ENCODE measurements around the gene TIMD4. TPM values are rescaled to one million over a fixed set of nuclear protein-coding genes. Genes with fewer than 3 reads are reported as not detected.
"Not testable (repeated sequence)": the region's sequence is repeated elsewhere in the genome, so short reads cannot be mapped to it uniquely, and the experiment has no call there.

TIMD4 gene
- total RNA-seq, 4 donors from 2014 or later, result 1.0 TPM; not detected in 3

DNA sequence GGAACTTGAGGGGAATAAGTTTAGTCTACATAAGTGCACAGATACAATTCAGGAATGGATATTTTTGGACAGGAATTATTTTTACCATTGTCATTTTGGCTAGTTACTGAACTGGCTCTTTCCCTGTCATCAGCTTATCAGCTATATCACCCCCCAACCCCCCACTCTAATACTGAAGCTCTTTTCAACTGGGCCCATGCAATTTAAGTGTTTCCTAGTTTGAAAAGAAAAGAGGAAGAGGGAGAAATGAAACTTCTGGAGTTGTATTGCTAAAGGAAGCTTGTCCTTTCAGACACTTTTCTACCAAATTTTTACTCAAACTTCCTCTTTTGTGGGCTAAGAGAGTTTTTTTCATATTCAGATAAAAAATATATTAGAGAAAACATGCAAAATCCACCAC, 18.5 kb upstream of the TIMD4 start:
- no peak for DNase-seq
- Histone ChIP-seq H3K27me3 (no peaks in the 10 kb centered on the region), H3K9me3 (no peaks in the 10 kb centered on the region), H3K4me1 (no peaks in the 10 kb centered on the region), H3K27ac (no peak overlapping the region), H3K36me3 (no peaks in the 10 kb centered on the region), H3K4me3 (no peak overlapping the region)
- TF ChIP-seq, protein P1, sequence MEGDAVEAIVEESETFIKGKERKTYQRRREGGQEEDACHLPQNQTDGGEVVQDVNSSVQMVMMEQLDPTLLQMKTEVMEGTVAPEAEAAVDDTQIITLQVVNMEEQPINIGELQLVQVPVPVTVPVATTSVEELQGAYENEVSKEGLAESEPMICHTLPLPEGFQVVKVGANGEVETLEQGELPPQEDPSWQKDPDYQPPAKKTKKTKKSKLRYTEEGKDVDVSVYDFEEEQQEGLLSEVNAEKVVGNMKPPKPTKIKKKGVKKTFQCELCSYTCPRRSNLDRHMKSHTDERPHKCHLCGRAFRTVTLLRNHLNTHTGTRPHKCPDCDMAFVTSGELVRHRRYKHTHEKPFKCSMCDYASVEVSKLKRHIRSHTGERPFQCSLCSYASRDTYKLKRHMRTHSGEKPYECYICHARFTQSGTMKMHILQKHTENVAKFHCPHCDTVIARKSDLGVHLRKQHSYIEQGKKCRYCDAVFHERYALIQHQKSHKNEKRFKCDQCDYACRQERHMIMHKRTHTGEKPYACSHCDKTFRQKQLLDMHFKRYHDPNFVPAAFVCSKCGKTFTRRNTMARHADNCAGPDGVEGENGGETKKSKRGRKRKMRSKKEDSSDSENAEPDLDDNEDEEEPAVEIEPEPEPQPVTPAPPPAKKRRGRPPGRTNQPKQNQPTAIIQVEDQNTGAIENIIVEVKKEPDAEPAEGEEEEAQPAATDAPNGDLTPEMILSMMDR (IDR thresholded peaks at IDR 0.05), result no peak
- no peak for TF ChIP-seq POLR2A (IDR thresholded peaks at IDR 0.05)
- intact Hi-C loops (cut with DNase I; ENCODE audit: low total_unique reads), result no loop called here

DNA sequence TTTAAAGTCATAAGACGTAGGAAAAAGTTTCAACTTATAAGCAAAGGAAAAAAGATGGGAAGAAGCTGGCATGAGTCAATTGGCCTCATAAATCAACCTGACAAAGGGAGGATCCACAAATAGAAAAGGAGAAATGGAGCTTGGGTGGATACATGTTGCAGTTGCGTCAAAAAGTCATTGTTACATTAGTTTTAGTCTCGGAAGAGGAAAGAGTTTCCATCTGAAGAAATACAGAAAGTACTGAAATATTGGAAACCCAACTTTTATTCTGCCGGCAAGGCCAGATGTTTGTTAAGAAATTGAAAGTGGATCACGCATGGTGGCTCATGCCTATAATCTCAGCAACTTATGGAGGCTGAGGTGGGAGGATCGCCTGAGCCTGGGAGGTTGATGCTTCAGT, 11.3 kb upstream of the TIMD4 start:
- TF ChIP-seq POLR2A (IDR thresholded peaks at IDR 0.05), result no peak
- TF ChIP-seq, protein P1 (IDR thresholded peaks at IDR 0.05), result no peak

GRCh38 chr5:156971848-156972525, 9.0 kb upstream of the TIMD4 start:
- Histone ChIP-seq H3K27ac (no peak overlapping the region), H3K4me1 (no peaks in the 10 kb centered on the region), H3K36me3 (no peaks in the 10 kb centered on the region), H3K4me3 (no peak overlapping the region), H3K27me3 (no peaks in the 10 kb centered on the region), H3K9me3 (no peaks in the 10 kb centered on the region)
- no peak for DNase-seq
- intact Hi-C loops (cut with DNase I; ENCODE audit: low total_unique reads), result no loop called here
- no peak for TF ChIP-seq POLR2A (IDR thresholded peaks at IDR 0.05)
- TF ChIP-seq, protein P1 (IDR thresholded peaks at IDR 0.05), result no peak

More for the DNA sequence above, 11.3 kb upstream of the TIMD4 start:
- intact Hi-C loops (cut with DNase I; ENCODE audit: low total_unique reads), result no loop called here
- no peak for DNase-seq
- Histone ChIP-seq H3K4me1 (no peaks in the 10 kb centered on the region), H3K4me3 (no peak overlapping the region), H3K9me3 (no peaks in the 10 kb centered on the region), H3K27ac (no peak overlapping the region), H3K27me3 (no peaks in the 10 kb centered on the region), H3K36me3 (no peaks in the 10 kb centered on the region)

DNA sequence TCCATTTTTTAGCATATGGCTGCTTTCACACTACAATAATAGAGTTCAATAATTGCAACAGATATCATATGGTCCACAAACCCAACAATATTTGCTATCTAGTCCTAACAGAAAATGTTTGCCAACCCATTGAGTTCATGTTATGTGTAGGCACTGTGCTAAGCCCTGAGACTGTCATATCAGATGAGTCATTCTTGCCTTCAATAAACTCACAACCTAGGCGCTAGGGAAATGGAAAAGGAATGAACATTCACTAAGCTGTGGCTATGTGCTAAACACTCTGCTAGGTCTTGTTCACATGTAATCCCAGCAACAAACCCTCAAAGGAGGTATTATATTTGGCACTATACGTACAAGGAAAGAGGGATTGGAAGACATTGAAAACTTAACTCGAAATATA, 8.4 kb upstream of the TIMD4 start:
- Histone ChIP-seq H3K9me3 (no peaks in the 10 kb centered on the region), H3K4me1 (no peaks in the 10 kb centered on the region), H3K4me3 (no peak overlapping the region), H3K27ac (no peak overlapping the region), H3K27me3 (no peaks in the 10 kb centered on the region), H3K36me3 (no peaks in the 10 kb centered on the region)
- TF ChIP-seq, protein P1 (IDR thresholded peaks at IDR 0.05), result no peak
- no peak for TF ChIP-seq POLR2A (IDR thresholded peaks at IDR 0.05)
- DNase-seq, result no peak
- intact Hi-C loops (cut with DNase I; ENCODE audit: low total_unique reads), result no loop called here

GRCh38 chr5:156967386-156967785, 4.4 kb upstream of the TIMD4 start:
- H3K4me3 ChIP-seq; DNase-seq; H3K27ac ChIP-seq; H3K36me3 ChIP-seq; intact Hi-C loops (cut with DNase I; ENCODE audit: low total_unique reads); H3K9me3 ChIP-seq; H3K4me1 ChIP-seq; H3K27me3 ChIP-seq: not testable (repeated sequence)

- no peak for DNase-seq
- no peaks in the 10 kb centered on the region for H3K27me3 ChIP-seq
- intact Hi-C loops (cut with DNase I; ENCODE audit: low total_unique reads), result no loop called here
Measured at GRCh38 chr5:156956321-156956720, 6.7 kb downstream of the TIMD4 start.

More at GRCh38 chr5:156956321-156956720, 6.7 kb downstream of the TIMD4 start:
- no peaks in the 10 kb centered on the region for H3K9me3 ChIP-seq
- TF ChIP-seq, protein P1 (IDR thresholded peaks at IDR 0.05), result no peak
- no peak for TF ChIP-seq POLR2A (IDR thresholded peaks at IDR 0.05)
- no peaks in the 10 kb centered on the region for H3K36me3 ChIP-seq
- no peak overlapping the region for H3K27ac ChIP-seq
- no peaks in the 10 kb centered on the region for H3K4me1 ChIP-seq
- no peak overlapping the region for H3K4me3 ChIP-seq
